Loucy (cell line): ENCODE results near the gene SLAMF1.

Experiments used
- CTCF ChIP-seq: fragments of 200-600 bp; sonication (generic); conservative IDR thresholded peaks from 2 replicates; pipeline ENCODE4 v1.5.1; 2014; ENCODE audit warnings: mild to moderate bottlenecking, antibody characterized with exemption, low read length
- EZH2phosphoT487 ChIP-seq: fragments of 200-600 bp; IDR thresholded peaks from 2 replicates; pipeline ENCODE4 v1.6.1; 2018; ENCODE audit warnings: antibody characterized with exemption, mild to moderate bottlenecking, moderate library complexity, borderline replicate concordance

DNA sequence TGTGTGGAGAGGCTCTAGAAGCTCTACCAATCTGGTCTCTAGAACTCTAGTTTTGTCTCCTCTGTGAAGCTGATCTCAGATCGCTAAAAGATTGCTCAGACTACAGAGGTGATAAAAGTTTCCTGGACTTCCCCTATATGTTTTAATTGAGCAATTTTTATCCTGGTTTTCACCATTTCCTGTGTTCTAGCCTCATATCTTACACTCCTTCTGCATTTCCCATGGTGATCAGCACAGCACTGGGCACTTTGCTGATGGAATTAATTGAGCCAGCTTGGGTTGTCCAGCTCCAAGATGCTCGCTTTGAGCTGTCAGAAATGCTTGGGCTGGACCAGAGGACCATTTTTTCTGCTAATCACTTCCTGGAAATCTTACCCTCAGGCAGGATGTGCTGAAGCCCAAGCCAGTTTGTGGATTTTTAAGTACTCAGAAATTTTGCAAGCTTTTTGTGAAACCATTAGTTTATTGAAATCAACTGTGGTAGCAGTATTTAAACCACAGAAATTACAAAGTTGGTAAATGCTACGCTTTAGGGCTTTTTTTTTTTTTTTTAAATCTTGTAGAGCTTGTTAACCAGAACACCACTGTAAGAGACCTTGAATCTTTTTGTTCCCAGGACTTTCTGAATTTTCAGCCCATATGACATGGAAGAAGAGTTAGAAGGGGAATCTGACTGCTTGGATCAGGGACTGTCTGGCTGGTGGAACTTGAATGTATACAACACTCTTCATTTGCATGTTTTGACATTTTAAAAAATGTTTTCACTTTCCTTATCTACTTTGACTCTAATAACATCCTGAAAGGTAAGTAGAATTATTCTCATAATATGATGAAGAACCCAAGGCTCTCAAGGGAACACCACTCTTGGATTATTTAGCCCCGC is 36.4 kb upstream of the SLAMF1 start:
- TF ChIP-seq CTCF (no peak), EZH2phosphoT487 (no peak)
